Lung (tissue), 12 donors: ENCODE results near the gene RBM20. TPM values are rescaled to one million over a fixed set of nuclear protein-coding genes. Genes with fewer than 3 reads are reported as not detected.

Experiments
- ATAC-seq: fragments of 200-7000 bp; cut with Tn5 transposase; one replicate; pipeline ENCODE4 v1.9.1; 2020; ENCODE audit warnings: moderate number of reproducible peaks; ENCODE audit not compliant: insufficient read depth, low FRiP score
- DNase-seq, 3 donors: peaks; one replicate each; pipeline ENCODE4 v3.0.0-alpha.2; 2013 to 2017
- H3K27ac ChIP-seq, 2 donors: one replicate each; pipeline ENCODE4 v1.5.1; 2013; ENCODE audit warnings: mild to moderate bottlenecking in 2 of 2, moderate library complexity in 2 of 2, control low read depth in 1 of 2, inconsistent platforms in 1 of 2, low read depth in 1 of 2, low read length in 1 of 2
- H3K27me3 ChIP-seq, 3 donors: one replicate each; pipeline ENCODE4 v1.5.1; 2013; ENCODE audit warnings: low read length in 2 of 3; ENCODE audit not compliant: control insufficient read depth in 3 of 3, insufficient read depth in 3 of 3
- H3K36me3 ChIP-seq, 4 donors: one replicate each; pipeline ENCODE4 v1.5.1; 2013; ENCODE audit warnings: low read length in 4 of 4, mild to moderate bottlenecking in 1 of 4, moderate library complexity in 1 of 4; ENCODE audit not compliant: control insufficient read depth in 4 of 4, insufficient read depth in 4 of 4
- H3K4me1 ChIP-seq, 5 donors: one replicate each; pipeline ENCODE4 v1.5.1; 2013; ENCODE audit warnings: low read length in 5 of 5, mild to moderate bottlenecking in 2 of 5, moderate library complexity in 1 of 5; ENCODE audit not compliant: control insufficient read depth in 5 of 5, insufficient read depth in 5 of 5
- H3K4me3 ChIP-seq: one replicate; pipeline ENCODE4 v1.5.1; 2013; ENCODE audit warnings: mild to moderate bottlenecking, control low read depth, moderate library complexity
- H3K9ac ChIP-seq, 2 donors: one replicate each; pipeline ENCODE4 v1.5.1; 2013; ENCODE audit warnings: low read length in 2 of 2, control low read depth in 1 of 2; ENCODE audit not compliant: insufficient read depth in 1 of 2
- H3K9me3 ChIP-seq, 4 donors: one replicate each; pipeline ENCODE4 v1.5.1; 2013; ENCODE audit warnings: low read length in 3 of 4, mild to moderate bottlenecking in 1 of 4, moderate library complexity in 1 of 4; ENCODE audit not compliant: control insufficient read depth in 4 of 4, insufficient read depth in 3 of 4
- WGBS, 2 donors: extraction: QIAGEN DNeasy Blood & Tissue Kit; methylation state at CpG; one replicate each; pipeline ENCODE4 v1.1.7; 2013; 5-methylcytosine and 5-hydroxymethylcytosine counted together
- polyA plus RNA-seq, 2 donors: library from polyadenylated mRNA; stranded (reverse); fragments of 200-250 nt; gene quantifications; one replicate each; pipeline ENCODE4 v1.2.1, GENCODE V29; 2013
- total RNA-seq, 2 donors: library from RNA; depleted of rRNA in 1 of 2; stranded (reverse); fragments of >200 nt in 1 of 2; gene quantifications; one replicate each; pipeline ENCODE4 v1.2.1, GENCODE V29; 2014 to 2021
- TF ChIP-seq, protein P1 (sequence below): IDR thresholded peaks from 2 replicates; pipeline ENCODE4 v1.5.1; 2012; ENCODE audit warnings: mild to moderate bottlenecking; ENCODE audit errors: control extremely low read depth, extremely low read depth
- donor health status: control.
- donor health status: control.
- donor health status: Bipolar disorder and iron deficiency.
- donor health status: healthy.
- donor health status: DM: yes; HTN: yes; CAD: no.

Gene RBM20
- total and polyA plus RNA-seq, 4 donors = 0.25 to 3.3 (median 0.66) TPM

DNA sequence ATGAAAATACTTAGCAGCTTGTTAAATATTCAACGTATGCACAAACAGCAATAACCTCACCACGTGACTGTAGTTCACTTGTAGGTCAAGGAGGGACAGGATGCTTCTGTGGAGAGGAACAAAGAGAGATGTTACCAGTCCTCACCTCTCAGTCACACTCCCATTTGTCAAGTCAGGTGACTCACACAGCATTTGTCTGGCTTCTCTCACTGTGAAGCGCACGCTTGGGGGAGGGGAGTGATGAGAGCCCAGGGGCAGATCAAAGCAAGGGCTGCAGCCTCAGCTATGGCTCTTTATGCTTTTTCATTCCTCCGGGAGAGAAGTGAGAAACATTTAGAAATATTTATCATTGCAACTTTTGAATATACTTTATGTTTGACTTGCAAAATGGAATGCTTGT lies 2.9 kb upstream of the RBM20 start:
- H3K27me3 ChIP-seq = peaks cover 4 to 49% (median 47%) of the 10 kb centered on the region in 3 donors
- WGBS, 2 donors = 15 to 26% methylated on average over 5 of the region's 5 CpGs
- no peak for ATAC-seq

DNA sequence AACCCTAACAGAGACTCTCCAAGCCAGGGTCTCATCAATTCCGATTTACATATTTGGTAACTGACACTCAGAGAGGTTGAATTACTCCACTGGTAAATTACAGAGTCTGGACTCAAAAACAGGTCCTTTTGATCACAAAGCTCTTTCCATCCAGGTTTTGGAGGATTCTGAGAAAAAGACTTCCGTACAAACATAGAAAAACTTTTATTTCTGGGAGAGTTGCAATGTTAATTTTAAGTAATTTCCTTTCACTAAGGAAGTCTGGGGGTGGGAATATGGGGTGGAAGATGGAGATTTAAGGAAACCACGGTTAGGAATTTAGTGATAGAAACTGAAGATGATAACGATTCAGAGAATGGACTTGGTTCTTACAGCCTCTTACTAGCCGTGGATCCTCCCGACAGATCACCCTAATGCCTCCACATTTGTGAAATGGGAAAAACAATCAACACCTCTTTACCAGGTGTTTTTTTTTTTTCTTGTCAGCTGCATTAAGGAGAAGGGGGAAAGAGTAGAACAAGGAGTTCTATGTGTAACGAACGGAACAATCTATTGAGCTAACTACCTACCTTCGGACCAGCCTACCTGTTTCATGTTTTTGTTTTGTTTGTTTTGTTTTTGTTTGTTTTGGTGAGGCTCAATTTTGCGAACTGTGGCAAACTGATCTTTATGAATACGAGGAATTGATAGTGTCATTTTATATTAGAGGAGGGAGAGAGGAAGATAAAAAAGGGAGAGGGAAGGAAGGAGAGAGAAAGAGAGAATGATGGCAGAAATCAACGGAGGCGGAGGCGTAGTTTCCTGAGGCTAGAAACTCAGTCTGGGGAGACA lies 1.7 kb upstream of the RBM20 start:
- 27 to 40% methylated on average over 14 of the region's 14 CpGs for WGBS, 2 donors
- peaks cover 0 to 4% (median 0%) of the 10 kb centered on the region in 4 donors for H3K9me3 ChIP-seq
- H3K4me1 ChIP-seq = peaks cover 0 to 14% (median 9%) of the 10 kb centered on the region in 5 donors
- H3K4me3 ChIP-seq = no peak overlapping the region
- H3K9ac ChIP-seq = no peak overlapping the region
- H3K27me3 ChIP-seq = peaks cover 4 to 61% (median 57%) of the 10 kb centered on the region in 3 donors
- H3K27ac ChIP-seq = peak overlapping the region in 1 of 2 donors; percentile 94
- ATAC-seq (no peak), DNase-seq (peak in 1 of 3 donors; percentile 12)
- no peaks in the 10 kb centered on the region for H3K36me3 ChIP-seq
- TF ChIP-seq, protein P1, sequence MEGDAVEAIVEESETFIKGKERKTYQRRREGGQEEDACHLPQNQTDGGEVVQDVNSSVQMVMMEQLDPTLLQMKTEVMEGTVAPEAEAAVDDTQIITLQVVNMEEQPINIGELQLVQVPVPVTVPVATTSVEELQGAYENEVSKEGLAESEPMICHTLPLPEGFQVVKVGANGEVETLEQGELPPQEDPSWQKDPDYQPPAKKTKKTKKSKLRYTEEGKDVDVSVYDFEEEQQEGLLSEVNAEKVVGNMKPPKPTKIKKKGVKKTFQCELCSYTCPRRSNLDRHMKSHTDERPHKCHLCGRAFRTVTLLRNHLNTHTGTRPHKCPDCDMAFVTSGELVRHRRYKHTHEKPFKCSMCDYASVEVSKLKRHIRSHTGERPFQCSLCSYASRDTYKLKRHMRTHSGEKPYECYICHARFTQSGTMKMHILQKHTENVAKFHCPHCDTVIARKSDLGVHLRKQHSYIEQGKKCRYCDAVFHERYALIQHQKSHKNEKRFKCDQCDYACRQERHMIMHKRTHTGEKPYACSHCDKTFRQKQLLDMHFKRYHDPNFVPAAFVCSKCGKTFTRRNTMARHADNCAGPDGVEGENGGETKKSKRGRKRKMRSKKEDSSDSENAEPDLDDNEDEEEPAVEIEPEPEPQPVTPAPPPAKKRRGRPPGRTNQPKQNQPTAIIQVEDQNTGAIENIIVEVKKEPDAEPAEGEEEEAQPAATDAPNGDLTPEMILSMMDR = no peak

More for the DNA sequence above, 2.9 kb upstream of the RBM20 start:
- TF ChIP-seq, protein P1 = no peak
- Histone ChIP-seq H3K9me3 (peaks cover 0 to 4% (median 0%) of the 10 kb centered on the region in 4 donors), H3K9ac (no peak overlapping the region), H3K27ac (peak overlapping the region in 1 of 2 donors; percentile 83), H3K4me1 (peaks cover 0 to 14% (median 9%) of the 10 kb centered on the region in 5 donors), H3K4me3 (no peak overlapping the region), H3K36me3 (no peaks in the 10 kb centered on the region)
- DNase-seq = peak in 1 of 3 donors; percentile 12

DNA sequence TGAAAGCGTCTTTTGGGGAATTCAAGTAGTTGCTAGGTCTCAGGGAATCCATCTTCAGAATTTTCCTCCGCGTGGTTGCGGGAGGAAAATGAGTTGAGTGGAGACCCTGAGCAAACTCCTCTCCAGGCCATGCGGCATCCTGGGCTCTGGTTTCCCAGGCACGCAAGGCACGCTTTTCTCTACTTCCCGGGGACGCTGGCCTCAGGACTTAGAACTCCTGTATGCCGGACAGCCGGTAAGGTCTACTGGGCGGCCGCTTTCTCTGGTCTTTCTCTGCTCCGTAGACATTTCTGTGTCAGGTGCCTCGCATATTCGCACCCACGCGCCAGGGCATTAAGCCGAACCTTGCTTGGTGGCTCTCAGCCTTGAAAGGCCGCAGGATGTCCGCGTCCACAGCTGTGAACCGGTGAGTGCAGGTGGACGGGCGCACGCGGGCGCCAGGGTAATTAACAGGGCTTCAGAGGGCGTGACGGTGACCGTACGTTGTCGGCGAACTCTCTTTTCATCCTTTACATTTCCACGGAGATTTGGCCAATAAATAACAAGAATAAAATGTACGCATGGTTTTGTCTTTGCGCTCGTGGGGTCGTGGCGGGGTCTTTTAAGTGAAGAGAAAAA lies 992 bp upstream of the RBM20 start:
- Histone ChIP-seq H3K27me3 (peaks cover 4 to 68% (median 63%) of the 10 kb centered on the region in 3 donors), H3K9ac (no peak overlapping the region)

More for the DNA sequence above, 992 bp upstream of the RBM20 start:
- Histone ChIP-seq H3K4me1 (peaks cover 0 to 14% (median 9%) of the 10 kb centered on the region in 5 donors), H3K27ac (peak overlapping the region in 1 of 2 donors; percentile 94), H3K4me3 (no peak overlapping the region), H3K9me3 (peaks cover 0 to 4% (median 0%) of the 10 kb centered on the region in 4 donors), H3K36me3 (no peaks in the 10 kb centered on the region)
- 6 to 10% methylated on average over 40 of the region's 40 CpGs for WGBS, 2 donors
- peak in 2 of 3 donors; percentile 35 to 36 for DNase-seq
- ATAC-seq = no peak
- TF ChIP-seq, protein P1 = no peak
